ENCODE data around the gene CX3CR1.
"Not testable (repeated sequence)": the region's sequence is repeated elsewhere in the genome, so short reads cannot be mapped to it uniquely, and the experiment has no call there.

CX3CR1 gene, protein sequence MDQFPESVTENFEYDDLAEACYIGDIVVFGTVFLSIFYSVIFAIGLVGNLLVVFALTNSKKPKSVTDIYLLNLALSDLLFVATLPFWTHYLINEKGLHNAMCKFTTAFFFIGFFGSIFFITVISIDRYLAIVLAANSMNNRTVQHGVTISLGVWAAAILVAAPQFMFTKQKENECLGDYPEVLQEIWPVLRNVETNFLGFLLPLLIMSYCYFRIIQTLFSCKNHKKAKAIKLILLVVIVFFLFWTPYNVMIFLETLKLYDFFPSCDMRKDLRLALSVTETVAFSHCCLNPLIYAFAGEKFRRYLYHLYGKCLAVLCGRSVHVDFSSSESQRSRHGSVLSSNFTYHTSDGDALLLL

DNA sequence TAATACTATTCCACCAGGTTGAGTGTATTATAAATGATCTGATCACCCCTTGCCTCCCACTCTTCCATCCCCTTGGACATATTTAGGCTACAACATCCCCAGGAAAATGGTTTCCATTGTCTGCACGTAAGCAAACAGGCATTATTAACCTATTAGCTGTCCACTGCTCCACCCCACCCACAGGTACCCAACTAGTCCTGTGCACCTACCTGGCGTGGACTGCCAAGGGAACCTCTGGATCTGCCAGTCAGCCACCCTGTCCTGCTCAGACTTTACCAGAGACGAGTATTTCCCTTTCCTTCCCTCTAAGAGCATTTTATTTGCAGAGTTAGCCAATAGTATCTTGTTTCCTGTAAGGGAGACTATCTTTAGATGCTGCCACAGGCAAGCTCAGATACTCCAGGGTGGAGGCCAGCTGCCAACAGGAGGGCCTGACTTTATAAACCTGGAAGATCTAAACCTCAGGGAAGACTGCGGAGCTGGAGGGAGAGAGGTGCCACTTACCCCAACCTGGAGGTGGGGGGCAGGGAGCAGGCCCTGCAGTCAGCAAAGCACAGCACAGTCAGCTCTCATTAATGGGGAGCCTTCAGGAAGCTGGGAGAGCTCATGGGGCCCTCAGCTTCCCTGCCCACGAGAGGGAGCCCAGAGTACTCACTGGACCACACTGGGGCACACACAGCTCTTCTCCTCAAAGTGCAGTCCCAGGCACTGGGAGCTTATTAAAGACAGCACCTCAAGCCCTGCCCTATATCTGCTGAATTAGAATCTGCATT is at the start of gene CX3CR1:
Gene CX3CR1 (minus strand): TSS at position 292 of the 773 bp plus-strand sequence. CDS start 13,527 bp downstream, outside the sequence.
- in situ Hi-C loops (cut with MboI; ENCODE audit: low sequenced_read_pairs): no loop called here

DNA sequence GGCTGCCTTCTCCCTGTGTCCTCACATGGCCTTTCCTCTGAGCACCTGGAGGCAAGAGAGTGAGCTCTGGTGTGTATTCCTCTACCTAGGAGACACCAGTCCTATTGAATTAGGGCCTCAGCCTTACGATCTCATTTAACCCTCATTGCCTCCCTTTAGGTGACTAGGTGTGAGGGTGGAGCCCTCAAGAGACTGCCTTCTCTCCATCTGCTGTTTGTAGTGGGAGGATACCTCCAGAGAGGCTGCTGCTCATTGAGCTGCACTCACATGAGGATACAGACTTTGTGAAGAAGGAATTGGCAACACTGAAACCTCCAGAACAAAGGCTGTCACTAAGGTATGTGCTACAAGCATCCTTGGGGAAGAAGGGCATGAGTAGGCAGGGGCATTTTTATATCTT is 49.7 kb upstream of the CX3CR1 start, which contains the start of gene CCR8:
Gene CCR8 (plus strand): TSS at position 217 of the 400 bp plus-strand sequence. CDS start 2,623 bp downstream, outside the sequence.
- in situ Hi-C loops (cut with MboI; ENCODE audit: low sequenced_read_pairs): no loop called here

DNA sequence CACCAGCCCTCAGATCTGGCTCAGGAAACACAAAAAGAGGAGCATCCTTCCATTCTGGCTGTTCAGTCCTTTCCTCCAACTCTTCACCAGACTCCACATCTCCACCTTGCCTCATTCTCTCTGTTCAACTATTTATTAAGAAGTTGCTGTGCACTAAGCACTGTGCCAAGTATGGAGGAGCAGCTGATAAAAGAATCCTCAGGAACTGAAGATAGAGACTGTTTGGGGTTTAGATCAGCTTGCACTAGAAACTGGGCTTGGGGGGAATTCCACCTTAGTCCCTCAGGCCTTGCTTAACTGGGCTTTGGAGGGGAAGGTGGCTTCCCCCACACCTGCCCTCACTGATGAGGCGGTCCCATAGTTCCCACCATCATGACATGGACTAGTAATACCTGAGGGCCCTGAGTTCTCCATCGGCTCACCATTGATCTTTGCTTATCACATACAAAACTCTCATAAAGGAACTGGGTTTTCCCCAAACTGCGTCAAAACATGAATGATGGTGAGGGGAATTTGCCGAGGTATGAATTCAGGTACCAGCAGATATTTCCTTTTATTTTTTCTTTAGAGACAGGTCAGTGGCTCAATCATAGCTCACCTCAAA is 48.0 kb upstream of the CX3CR1 start:
- in situ Hi-C loops (cut with MboI; ENCODE audit: low sequenced_read_pairs): no loop called here

DNA sequence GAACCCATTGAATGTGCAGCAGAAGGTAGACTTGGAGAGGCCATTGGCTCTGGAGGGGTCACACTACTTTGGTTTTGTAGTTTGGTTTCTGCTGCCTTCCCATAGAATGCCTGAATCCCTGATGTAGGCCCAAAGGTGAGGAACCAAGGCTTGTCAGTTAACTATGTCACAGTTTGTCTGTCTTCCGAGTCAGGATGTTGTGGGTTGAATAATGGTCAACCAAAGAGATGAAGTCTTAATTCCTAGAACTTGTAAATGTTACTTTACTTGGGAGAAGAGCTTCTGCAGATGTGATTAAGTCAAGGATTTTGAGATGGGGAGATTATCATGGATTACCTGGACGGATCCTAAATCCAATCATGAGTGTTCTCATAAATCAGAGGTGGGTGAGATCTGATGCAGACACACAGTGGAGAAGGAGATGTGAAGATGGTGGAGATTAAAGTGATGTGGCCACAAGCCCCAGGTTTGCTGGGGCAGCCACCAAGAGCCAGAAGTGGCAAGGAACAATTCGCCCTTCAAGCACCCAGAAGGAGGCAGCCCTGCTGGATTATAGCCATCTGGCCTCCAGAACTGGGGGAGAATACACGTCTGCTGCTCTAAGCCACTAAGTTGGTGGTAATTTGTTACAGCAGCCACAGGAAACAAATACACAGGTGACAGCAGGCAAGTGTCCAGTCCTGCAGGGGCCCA is 47.4 kb upstream of the CX3CR1 start:
- in situ Hi-C loops (cut with MboI; ENCODE audit: low sequenced_read_pairs): no loop called here

DNA sequence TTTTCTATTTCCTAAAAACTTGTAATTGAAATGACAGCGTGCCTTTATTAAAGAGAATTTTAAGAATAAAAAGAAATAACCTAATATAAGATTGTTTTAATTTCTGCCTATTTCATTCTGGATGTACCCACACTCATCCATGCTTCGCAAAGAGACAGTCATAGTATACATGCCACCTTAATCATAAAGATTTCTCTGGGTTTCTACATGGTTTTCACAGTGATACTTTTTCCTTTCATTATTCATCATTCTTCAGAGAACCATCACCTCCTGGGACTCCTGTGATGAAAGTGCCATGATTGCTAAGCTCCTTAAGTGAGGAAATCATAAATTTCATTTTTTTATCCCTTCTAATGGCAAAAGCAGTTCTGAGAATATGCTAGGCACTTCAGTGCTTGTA is 45.4 kb upstream of the CX3CR1 start:
- in situ Hi-C loops (cut with MboI; ENCODE audit: low sequenced_read_pairs): no loop called here

DNA sequence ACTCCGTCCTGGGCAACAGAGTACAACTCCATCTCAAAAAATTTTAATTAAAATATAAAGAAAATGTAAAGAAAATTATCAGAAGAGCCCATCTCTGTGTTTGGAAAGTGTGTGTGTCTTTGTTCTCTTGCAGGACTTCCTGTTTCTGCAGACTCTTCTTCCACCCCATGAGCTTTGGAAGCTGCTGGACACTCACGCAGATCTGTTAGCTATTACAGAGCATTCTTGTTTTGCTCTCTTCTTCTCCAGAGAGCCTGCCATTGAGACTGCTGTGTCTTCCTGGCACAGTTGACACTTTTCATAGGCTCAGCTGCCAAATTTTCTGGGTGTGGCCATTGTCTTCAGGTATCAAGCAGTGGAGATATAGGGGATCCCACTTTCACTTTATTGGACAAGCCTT is 43.7 kb upstream of the CX3CR1 start:
- in situ Hi-C loops (cut with MboI; ENCODE audit: low sequenced_read_pairs): no loop called here

DNA sequence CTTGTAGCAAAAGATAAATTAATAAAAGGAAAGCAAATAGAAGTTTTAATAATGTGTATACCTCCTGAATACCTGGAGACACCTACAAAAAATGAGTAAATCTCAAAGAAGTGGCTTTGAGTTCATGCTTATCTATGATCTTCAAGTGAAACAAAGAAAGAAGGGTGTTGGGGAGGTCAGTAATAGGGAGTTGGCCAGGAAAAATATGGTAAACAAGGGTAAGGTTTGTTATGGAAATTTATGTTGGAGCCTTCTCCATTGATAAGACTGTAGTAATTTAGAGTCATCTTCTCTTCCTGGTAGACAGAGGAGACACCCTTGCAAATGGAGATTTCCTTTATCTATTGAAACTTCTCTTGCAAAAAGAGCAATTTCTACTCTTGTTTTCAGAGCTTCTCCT is 43.1 kb upstream of the CX3CR1 start:
- in situ Hi-C loops (cut with MboI; ENCODE audit: low sequenced_read_pairs): no loop called here

DNA sequence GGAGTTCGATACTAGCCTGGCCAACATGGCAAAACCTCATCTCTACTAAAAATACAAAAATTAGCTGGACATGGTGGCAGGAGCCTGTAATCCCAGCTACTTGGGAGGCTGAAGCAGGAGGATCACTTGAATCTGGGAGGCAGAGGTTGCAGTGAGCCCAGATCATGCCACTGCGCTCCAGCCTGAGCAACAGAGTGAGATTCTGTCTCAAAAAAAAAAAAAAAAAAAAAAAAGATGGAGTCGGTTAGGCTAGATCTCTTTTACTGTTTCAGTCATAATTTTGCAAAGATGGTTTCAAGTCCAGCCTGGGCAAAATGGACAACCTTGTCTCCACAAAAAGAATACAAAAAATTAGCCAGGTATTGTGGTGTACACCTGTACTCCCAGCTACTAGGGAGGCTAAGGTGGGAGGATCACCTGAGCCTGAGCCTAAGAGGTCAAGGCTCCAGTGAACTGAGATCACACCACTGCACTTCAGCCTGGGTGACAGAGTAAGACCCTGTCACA is 42.4 kb upstream of the CX3CR1 start:
- in situ Hi-C loops (cut with MboI; ENCODE audit: low sequenced_read_pairs): not testable (repeated sequence)

DNA sequence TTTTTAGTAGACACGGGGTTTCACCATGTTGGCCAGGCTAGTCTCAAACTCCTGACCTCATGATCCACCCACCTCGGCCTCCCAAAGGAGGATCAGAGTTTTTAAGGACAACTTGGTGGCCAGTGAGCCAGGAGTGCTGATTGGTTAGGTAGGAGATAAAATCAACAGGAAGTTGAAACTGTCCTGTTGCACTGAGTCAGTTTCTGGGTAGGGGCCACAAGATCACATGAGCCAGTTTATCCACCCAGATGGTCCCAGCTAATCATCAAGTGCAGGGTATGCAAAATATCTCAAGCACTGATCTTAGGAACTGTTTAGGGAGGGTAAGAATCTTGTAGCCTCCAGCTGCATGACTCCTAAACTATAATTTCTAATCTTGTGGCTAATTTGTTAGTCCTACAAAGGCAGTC is 41.7 kb upstream of the CX3CR1 start:
- in situ Hi-C loops (cut with MboI; ENCODE audit: low sequenced_read_pairs): not testable (repeated sequence)

DNA sequence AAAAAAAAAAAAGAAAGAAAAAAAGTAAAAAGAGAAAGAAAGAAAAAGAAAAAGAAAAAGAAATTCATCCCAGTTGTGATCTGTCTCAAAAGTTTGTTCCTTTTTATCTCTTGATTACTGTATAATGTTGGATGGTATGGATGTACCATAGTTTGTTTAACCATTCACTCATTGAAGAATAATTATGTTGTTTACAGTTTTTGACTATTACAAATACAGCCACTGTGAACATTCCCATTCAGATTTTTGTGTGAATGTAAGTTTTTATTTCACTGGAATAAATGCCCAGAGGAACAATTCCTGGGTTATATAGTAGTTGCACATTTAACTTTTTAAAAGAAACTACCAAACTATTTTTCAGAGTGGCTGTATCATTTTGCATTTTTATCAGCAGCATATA is 39.4 kb upstream of the CX3CR1 start:
- in situ Hi-C loops (cut with MboI; ENCODE audit: low sequenced_read_pairs): no loop called here

DNA sequence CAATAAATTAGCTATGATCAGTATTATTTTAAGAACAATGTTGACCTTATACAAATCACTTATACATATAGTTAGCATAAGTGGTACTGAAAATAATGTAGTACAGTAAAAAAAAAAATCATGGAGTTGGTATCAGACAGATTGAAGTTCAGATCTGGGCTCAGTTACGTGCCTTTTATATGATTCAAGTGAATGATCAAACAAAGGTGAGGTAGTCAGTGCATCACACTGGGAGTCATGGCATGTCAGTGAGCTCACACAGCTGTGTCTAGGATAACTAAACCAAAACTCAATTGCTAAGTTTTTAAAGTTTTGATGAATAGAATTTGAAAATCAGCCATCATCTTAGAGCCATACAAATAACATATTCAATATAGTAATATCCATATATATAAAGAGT is 38.5 kb upstream of the CX3CR1 start:
- in situ Hi-C loops (cut with MboI; ENCODE audit: low sequenced_read_pairs): no loop called here

DNA sequence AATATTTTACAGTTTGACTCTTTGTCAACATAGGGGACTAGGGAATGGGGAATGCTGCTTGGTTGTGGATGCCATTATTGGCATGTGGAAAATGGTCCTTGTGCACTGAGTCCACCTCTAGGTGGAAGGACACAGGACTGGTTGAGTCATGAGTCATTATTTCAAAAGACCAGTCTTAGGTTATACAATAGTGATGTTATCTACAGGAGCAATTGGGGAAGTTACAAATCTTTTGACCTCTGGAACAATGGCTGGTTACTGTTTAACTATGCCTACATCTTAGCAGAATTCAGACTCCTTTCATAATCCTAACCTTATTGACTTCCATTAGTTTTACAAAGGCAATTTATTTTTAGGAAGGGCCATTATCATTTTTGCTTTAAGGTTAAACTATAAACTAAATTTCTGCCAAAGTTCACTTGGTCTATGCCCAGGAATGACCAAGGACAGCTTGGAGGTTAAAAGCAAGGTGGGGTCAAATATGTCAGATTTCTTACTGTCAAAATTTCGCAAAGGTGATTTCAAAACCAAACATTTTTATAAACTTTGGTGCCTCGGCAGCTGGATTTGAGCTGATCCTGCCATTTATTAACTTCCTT is 37.8 kb upstream of the CX3CR1 start:
- in situ Hi-C loops (cut with MboI; ENCODE audit: low sequenced_read_pairs): no loop called here

DNA sequence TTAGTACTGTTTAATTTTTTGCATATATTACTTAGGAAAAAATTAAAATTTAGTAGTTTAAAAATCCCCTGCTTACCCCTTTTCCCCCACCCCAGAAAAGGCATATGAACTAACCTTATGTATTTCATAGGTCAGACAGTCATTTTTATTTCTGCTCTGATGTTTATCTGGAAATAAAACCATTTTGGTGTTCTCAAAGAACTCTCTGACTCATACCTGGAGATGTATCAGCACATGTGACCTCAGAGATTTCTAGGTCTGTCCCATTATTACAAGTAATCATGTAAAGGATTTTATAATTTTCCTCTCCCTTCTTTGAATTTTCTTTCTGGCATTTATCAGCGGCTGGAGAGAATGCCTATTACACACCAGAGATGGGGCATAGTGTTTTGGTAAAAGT is 35.6 kb upstream of the CX3CR1 start:
- in situ Hi-C loops (cut with MboI; ENCODE audit: low sequenced_read_pairs): no loop called here

DNA sequence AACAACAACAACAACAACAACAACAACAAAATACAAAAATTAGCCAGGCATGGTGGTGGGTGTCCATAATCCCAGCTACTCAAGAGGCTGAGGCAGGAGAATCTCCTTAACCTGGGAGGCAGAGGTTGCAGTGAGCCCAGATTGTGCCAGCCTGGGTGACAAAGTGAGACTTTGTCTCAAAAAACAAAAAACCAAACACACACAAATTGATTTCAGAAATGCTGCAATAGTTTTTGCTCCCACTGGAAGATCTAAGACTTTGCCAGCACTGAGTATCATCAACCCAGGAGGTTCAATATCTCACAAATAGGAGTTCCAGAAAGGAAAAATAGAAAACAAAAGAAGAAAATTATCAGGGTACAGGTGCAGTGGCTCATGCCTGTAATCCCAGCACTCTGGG is 33.5 kb upstream of the CX3CR1 start:
- in situ Hi-C loops (cut with MboI; ENCODE audit: low sequenced_read_pairs): no loop called here

DNA sequence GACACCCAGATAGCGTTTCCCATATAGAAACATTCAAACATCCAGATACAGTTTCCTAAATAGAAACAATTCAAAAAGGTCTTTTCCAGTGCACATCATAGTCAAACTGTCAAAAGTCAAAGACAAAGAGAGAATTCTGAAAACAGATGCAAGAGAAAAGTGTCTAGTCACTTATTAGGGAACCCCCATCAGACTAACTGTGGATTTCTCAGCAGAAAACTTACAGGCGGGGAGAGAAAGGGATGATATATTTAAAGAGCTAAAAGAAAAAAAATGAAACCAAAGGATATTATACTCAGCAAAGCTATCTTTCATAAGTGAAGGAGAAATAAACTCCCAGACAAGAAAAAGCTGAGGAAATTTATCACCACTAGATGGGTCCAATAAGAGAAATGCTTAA is 22.3 kb upstream of the CX3CR1 start:
- in situ Hi-C loops (cut with MboI; ENCODE audit: low sequenced_read_pairs): no loop called here

DNA sequence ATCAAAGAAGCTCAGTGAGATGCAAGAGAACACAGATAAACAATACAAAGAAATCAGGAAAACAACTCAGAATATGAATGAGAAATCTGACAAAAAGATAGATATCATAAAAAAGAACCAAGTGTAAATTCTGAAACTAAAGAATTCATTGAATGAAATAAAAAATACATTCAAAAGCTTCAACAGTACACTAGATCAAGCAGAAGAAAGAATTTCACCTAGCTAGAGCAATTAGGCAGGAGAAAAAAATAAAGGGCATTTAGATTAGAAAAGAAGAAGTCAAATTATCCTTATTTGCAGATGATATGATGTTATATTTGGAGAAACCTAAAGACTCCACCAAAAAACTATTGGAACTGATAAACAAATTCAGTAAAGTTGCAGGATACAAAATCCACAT is 19.4 kb upstream of the CX3CR1 start:
- in situ Hi-C loops (cut with MboI; ENCODE audit: low sequenced_read_pairs): no loop called here

DNA sequence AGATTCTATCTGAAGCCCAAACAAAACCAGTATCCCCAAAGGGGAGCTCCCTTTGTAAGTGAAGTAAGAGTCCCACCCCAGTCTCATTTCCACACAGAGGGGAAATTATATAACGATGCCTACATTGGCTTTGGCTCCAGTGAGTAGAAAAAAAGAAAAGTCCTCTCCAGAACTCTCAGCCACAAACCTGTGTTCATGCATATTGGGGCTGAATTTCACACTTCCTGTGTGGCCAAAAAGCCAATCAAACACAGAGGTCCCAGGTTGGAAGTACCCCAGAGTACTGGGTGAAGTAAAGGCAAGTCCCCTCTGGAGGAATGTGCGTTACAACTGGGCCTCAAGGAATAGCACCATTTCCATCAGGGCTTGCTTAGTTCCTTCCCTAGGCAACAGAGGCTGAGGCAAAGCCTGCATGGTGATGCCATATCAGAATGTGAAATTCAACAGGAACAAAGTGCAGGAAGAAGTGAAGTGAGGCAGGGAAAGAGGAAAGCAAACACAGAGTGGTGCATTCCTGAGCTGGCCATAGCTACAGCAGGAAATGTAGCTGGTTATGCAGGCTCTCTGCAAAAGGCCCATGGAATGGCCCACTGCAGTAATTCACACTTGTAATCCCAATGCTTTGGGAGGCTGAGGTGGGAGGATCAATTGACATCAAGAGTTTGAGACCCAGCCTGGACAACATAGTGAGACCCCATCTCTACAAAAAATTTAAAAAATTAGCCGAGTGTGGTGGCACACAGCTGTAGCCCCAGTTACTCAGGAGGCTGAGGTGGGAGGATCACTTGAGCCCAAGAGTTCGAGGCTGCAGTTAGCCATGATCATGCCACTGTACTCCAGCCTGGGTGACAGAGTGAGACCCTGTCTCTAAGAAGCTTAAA is 16.6 kb upstream of the CX3CR1 start:
- in situ Hi-C loops (cut with MboI; ENCODE audit: low sequenced_read_pairs): no loop called here

DNA sequence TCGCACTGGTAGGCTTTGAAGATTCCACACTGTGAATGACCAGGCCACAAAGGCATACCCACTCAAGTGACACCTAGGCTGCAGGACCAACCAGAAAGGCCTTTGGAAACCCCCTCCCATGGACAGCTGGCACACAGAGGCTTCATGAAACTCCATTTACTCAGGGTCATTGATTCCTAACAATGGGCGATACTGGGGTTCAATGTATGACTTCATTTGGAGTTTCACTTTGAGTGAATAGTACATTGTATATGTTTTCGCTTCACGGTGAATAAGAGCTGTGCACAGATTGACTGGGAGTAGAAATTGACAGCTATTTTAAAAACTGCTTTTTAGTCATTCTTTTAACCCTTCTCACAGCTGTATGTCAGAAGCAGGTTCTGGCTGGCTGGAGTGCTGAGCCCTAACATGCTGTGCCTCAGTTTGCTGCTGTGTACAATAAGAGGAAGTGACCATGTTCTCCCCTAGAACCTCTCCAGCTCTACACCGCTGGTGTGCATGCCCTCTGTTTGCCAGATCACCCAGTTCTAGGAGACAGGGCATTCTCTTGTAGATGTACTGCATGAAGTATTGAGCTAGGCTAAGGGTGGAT is 15.4 kb upstream of the CX3CR1 start:
- in situ Hi-C loops (cut with MboI; ENCODE audit: low sequenced_read_pairs): no loop called here

DNA sequence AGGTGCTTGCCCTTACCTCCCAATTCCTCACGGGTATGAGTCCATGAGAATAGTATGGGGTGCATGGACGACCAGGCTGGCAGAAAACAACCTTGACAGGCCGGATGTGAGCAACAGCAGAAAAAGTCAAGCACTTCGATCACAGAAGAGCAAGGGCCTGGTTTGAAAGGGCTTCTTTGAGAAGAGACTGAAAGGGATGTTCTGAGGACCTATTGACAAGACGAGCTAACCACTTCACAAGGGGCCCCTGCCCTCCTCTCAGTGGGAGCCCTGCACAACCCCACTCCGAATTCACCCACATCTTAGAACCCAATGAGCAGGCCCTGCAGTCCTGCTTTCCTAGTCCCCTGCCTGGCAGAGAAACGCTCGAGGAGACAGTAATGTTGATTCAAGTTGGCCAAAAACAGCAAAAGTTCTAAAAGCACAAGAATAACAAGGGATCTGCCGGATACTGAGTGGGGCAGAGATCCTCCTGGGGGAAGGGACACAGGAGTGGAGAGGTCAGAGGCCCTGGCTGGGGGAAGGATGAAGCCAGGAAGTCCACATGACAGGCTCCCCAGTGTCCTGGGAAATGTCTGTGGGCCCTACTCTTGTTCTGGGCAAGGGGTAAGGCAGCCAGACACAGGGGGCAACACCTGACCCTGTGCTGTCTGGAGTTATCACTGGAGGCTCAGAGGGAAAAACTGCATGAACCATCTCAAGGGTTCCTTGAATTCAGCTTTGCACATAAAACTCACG is 14.8 kb upstream of the CX3CR1 start:
- in situ Hi-C loops (cut with MboI; ENCODE audit: low sequenced_read_pairs): no loop called here

All from hTERT RPE-1 (cell line).